K562 (cell line): ENCODE measurements around the gene LGI4. TPM values are rescaled to one million over a fixed set of nuclear protein-coding genes. Genes with fewer than 3 reads are reported as not detected.

Experiments used
- ATAC-seq: fragments of 200-7000 bp; cut with Tn5 transposase; 3 replicates; pipeline ENCODE4 v1.9.1; 2020; ENCODE audit warnings: moderate library complexity
- BruUV-seq: library from RNA; stranded (reverse); fragments of 400-500 nt; replicated peaks from 2 replicates; lab custom pipeline; 2021; lab: Mats Ljungman, UMichigan
- CTCF ChIA-PET: fragments of 300-600 bp; formaldehyde crosslinking; extraction: SDS; loops from one replicate; lab custom pipeline; 2021; ENCODE audit warnings: low intra/inter-chr PET ratio; lab: Yijun Ruan, JAX
- POLR2A ChIA-PET: fragments of 300-600, 350-650 bp; sonication (Branson Sonifier 250); formaldehyde crosslinking; extraction: SDS; loops from one replicate; lab custom pipeline; 2021; ENCODE audit warnings: antibody characterized with exemption, inconsistent platforms; lab: Yijun Ruan, JAX
- DNase-seq, 4 experiments: peaks; one replicate each; pipeline versions ENCODE4 v3.0.0 to v3.0.0-alpha.2; 2011 to 2018; ENCODE audit warnings: low spot score in 3 of 4, mixed read lengths in 3 of 4; ENCODE audit errors: extremely low read depth in 1 of 4
- FAIRE-seq: peaks from 2 replicates; lab custom pipeline; 2011; peaks lifted over from hg19 to GRCh38; lab: Jason Lieb, UNC
- H2AFZ ChIP-seq: 2 replicates; pipeline ENCODE4 v1.6.0; 2011; ENCODE audit warnings: low read depth, low read length, control low read depth, inconsistent platforms
- H3K27ac ChIP-seq: fragments of 200-600 bp; 3 replicates; pipeline ENCODE4 v1.8.0; 2011; ENCODE audit warnings: low read depth, mild to moderate bottlenecking, control low read depth, inconsistent platforms, low read length, moderate library complexity, mixed read lengths; ENCODE audit errors: extremely low read depth
- H3K27me3 ChIP-seq, 2 experiments: fragments of 300-600 bp in 1 of 2; 2 replicates in 1 of 2; 3 replicates in 1 of 2; pipeline versions ENCODE4 v1.6.0 to v1.8.0; 2011; ENCODE audit warnings: inconsistent platforms in 2 of 2, low read length in 2 of 2, mild to moderate bottlenecking in 1 of 2, mixed read lengths in 1 of 2, moderate library complexity in 1 of 2; ENCODE audit not compliant: control insufficient read depth in 2 of 2, insufficient read depth in 2 of 2
- H3K36me3 ChIP-seq: fragments of 300-600 bp; 3 replicates; pipeline ENCODE4 v1.8.0; 2011; ENCODE audit warnings: mild to moderate bottlenecking, low read length, inconsistent platforms; ENCODE audit not compliant: control insufficient read depth, insufficient read depth
- H3K4me1 ChIP-seq, 2 experiments: fragments of 200-600 bp in 1 of 2; replicated peaks in 1 of 2; 2 replicates in 1 of 2; 3 replicates in 1 of 2; pipeline versions ENCODE4 v1.5.1 to v1.8.0; 2011; ENCODE audit warnings: inconsistent platforms in 2 of 2, low read length in 2 of 2, mild to moderate bottlenecking in 1 of 2, mixed read lengths in 1 of 2, moderate library complexity in 1 of 2; ENCODE audit not compliant: control insufficient read depth in 2 of 2, insufficient read depth in 2 of 2
- H3K4me2 ChIP-seq: 2 replicates; pipeline ENCODE4 v1.6.1; 2011; ENCODE audit warnings: low read length, control low read depth, inconsistent platforms, mixed read lengths; ENCODE audit not compliant: insufficient read depth
- H3K4me3 ChIP-seq: fragments of 200-600 bp; sonication (generic), shearing (Covaris generic); 2 replicates; pipeline ENCODE4 v1.5.1; 2016; ENCODE audit warnings: control low read depth, inconsistent platforms
- H3K79me2 ChIP-seq: fragments of 200-600 bp; 3 replicates; pipeline ENCODE4 v1.8.0; 2011; ENCODE audit warnings: low read length, inconsistent platforms; ENCODE audit not compliant: control insufficient read depth, insufficient read depth
- H3K9ac ChIP-seq, 2 experiments: 2 replicates each; pipeline versions ENCODE4 v1.6.0 to v1.6.1; 2011; ENCODE audit warnings: low read depth in 2 of 2, low read length in 2 of 2, control low read depth in 1 of 2, inconsistent platforms in 1 of 2, mild to moderate bottlenecking in 1 of 2, mixed read lengths in 1 of 2; ENCODE audit not compliant: insufficient read depth in 1 of 2
- H3K9me1 ChIP-seq: one replicate; pipeline ENCODE4 v1.6.0; 2011; ENCODE audit warnings: inconsistent platforms, mild to moderate bottlenecking, low read length, moderate library complexity; ENCODE audit not compliant: control insufficient read depth, insufficient read depth
- H3K9me3 ChIP-seq: replicated peaks from 2 replicates; pipeline ENCODE4 v1.5.1; 2011; ENCODE audit warnings: low read depth, low read length, inconsistent platforms; ENCODE audit not compliant: control insufficient read depth, insufficient read depth
- H4K20me1 ChIP-seq: replicated peaks from 2 replicates; pipeline ENCODE4 v1.6.1; 2011; ENCODE audit warnings: low read length, inconsistent platforms, mixed read lengths; ENCODE audit not compliant: control insufficient read depth, insufficient read depth
- MCM3 ChIP-seq: fragments of 450-650 bp; IDR thresholded peaks from 2 replicates; pipeline ENCODE4 v1.6.1; 2016
- MED1 ChIP-seq: sonication (generic); formaldehyde crosslinking; IDR thresholded peaks from 2 replicates; pipeline ENCODE4 v1.8.1; 2023; ENCODE audit warnings: missing genetic modification reagents, borderline replicate concordance
- TAF1 ChIP-seq: IDR thresholded peaks from 2 replicates; pipeline ENCODE4 v1.6.1; 2011; ENCODE audit warnings: mild to moderate bottlenecking, low read length, moderate library complexity; ENCODE audit not compliant: insufficient read depth, control insufficient read depth, severe bottlenecking; ENCODE audit errors: extremely low read depth
- XRCC5 ChIP-seq: fragments of 200-400 bp; formaldehyde crosslinking; IDR thresholded peaks from 2 replicates; pipeline ENCODE4 v1.6.1; 2017; ENCODE audit warnings: low read depth, mild to moderate bottlenecking, low read length
- ZNF124 ChIP-seq: sonication (generic); formaldehyde crosslinking; IDR thresholded peaks from 2 replicates; pipeline ENCODE4 v1.8.1; 2022; ENCODE audit warnings: missing genetic modification reagents
- WGBS: fragments of 100-300 bp; shearing (Covaris generic); methylation state at CpG from one replicate; pipeline ENCODE4 v1.1.6; 2016; ENCODE audit warnings: low coverage, mixed read lengths; ENCODE audit not compliant: insufficient coverage; ENCODE audit errors: missing lambda C conversion rate; 5-methylcytosine and 5-hydroxymethylcytosine counted together
- in situ Hi-C: fragments of 300-500 bp; cut with MboI; formaldehyde crosslinking; loops from 4 replicates; pipeline ENCODE4 v1.15.0; 2018; ENCODE audit warnings: inconsistent platforms, mixed read lengths
- intact Hi-C: fragments of 100-400 bp; cut with micrococcal nuclease; formaldehyde crosslinking; loops from 2 replicates; pipeline ENCODE4 v1.14.2; 2022
- polyA plus RNA-seq, 8 experiments: library from polyadenylated mRNA; depleted of rRNA in 4 of 8; stranded (reverse) in 5 of 8; unstranded in 3 of 8; fragments of >200 nt; fragmentation: Nextera tagmentation in 2 of 8; fragmentation: Illumina TruSeq in 1 of 8; extraction: Ambion mirVana in 2 of 8; extraction: Trizol in 1 of 8; gene quantifications; 2 replicates each; pipeline versions ENCODE4 v1.2.1 to v1.2.3, GENCODE V29; 2011 to 2014; ENCODE audit warnings: inconsistent platforms in 1 of 8, missing spikeins in 1 of 8
- total RNA-seq, 7 experiments: library from RNA; depleted of rRNA in 6 of 7; stranded (reverse); fragments of >200 nt in 6 of 7; fragmentation: Illumina TruSeq in 2 of 7; extraction: Trizol in 2 of 7; gene quantifications; 2 replicates each; pipeline versions ENCODE4 v1.2.1 to v1.2.3, GENCODE V29; 2011 to 2021; ENCODE audit warnings: low replicate concordance in 1 of 7
- TF ChIP-seq, protein P1 (sequence below): sonication (generic); formaldehyde crosslinking; IDR thresholded peaks from 2 replicates; pipeline ENCODE4 v1.8.0; 2022; ENCODE audit warnings: mild to moderate bottlenecking, missing genetic modification reagents
- TF ChIP-seq, protein P2 (sequence below), 2 experiments: IDR thresholded peaks; 2 replicates each; pipeline ENCODE4 v1.6.1; 2011; ENCODE audit warnings: borderline replicate concordance in 1 of 2, control low read depth in 1 of 2, low read depth in 1 of 2, low read length in 1 of 2, mild to moderate bottlenecking in 1 of 2, mixed read lengths in 1 of 2, moderate library complexity in 1 of 2; ENCODE audit not compliant: insufficient read depth in 1 of 2, insufficient read length in 1 of 2, poor library complexity in 1 of 2, severe bottlenecking in 1 of 2; ENCODE audit errors: extremely low read depth in 1 of 2

Gene LGI4
- total and polyA plus RNA-seq, 9 of the 15 experiments (the other 6 are each of a cell fraction or from before 2014, with no cell fraction given) = 0.14 to 0.30 (median 0.24) TPM; not detected in 4

DNA sequence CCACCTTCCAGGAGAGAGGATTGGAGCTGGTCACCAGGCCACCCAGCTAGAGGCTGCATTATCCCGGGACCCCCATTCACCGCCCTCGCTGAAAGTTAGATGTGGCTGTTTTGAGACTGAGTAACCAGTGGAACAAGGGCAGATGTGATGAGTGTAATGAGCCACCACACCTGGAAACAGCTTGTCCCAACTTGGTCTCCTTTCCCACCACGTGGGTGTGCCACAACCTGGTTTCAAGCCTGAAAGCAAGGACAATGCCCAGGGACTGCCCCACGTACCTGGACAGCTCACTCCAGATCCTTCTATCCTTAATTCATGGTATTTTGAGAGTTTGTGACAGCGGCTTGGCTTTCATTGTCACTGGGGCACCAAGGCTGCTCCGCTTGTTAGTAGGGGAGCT is 7.0 kb downstream of the LGI4 start:
- peak overlapping the region in 1 of 2 experiments; percentile 26; a peak in 1 of 4 replicates for H3K9ac ChIP-seq
- no peaks in the 10 kb centered on the region for H3K79me2 ChIP-seq
- TF ChIP-seq, protein P1, sequence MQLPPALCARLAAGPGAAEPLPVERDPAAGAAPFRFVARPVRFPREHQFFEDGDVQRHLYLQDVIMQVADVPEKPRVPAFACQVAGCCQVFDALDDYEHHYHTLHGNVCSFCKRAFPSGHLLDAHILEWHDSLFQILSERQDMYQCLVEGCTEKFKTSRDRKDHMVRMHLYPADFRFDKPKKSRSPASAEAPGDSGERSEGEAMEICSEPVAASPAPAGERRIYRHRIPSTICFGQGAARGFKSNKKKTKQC (CRISPR knock-in tag) = 0 out of 2 replicates have a peak, but pooled peaks have one; percentile 30
- TF ChIP-seq, protein P2, sequence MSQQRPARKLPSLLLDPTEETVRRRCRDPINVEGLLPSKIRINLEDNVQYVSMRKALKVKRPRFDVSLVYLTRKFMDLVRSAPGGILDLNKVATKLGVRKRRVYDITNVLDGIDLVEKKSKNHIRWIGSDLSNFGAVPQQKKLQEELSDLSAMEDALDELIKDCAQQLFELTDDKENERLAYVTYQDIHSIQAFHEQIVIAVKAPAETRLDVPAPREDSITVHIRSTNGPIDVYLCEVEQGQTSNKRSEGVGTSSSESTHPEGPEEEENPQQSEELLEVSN (IDR thresholded peaks at IDR 0.05; ENCODE audit: borderline replicate concordance in 1 of 2, extremely low read depth in 1 of 2, insufficient read depth in 1 of 2, insufficient read length in 1 of 2, low read depth in 1 of 2, low read length in 1 of 2, poor library complexity in 1 of 2, severe bottlenecking in 1 of 2) = no peak
- TF ChIP-seq ZNF124 (CRISPR knock-in tag) (no peak), XRCC5 (no peak), MED1 (CRISPR knock-in tag) (no peak), TAF1 (no peak), MCM3 (no peak)
- intact Hi-C loops (no loop called here), in situ Hi-C loops (loop anchor here (5.0 kb wide), 1 partner anchor 61 kb away; no protein-coding TSS in a partner anchor)
- H3K9me3 ChIP-seq = no peaks in the 10 kb centered on the region
- H3K4me2 ChIP-seq = no peak overlapping the region
- H2AFZ ChIP-seq = no peak overlapping the region
- no peaks in the 10 kb centered on the region for H3K9me1 ChIP-seq
- FAIRE-seq (no peak), ATAC-seq (no peak), DNase-seq (no peak)
- no peak overlapping the region for H3K4me3 ChIP-seq
- 33% methylated on average over 7 of the region's 7 CpGs for WGBS
- no peak overlapping the region for H3K27ac ChIP-seq
- ChIA-PET POLR2A (interaction anchor here (1.1 kb wide), 1 partner anchor 61 kb away, joined by 3 read pairs; no protein-coding TSS in a partner anchor), CTCF (no interaction called here)
- H3K36me3 ChIP-seq = no peaks in the 10 kb centered on the region
- H3K27me3 ChIP-seq = peaks cover 2 to 29% of the 10 kb centered on the region in 2 experiments; a peak in 3 of 5 replicates
- BruUV-seq = no TSS peak
- no peaks in the 10 kb centered on the region for H4K20me1 ChIP-seq
- peaks cover 8 to 34% of the 10 kb centered on the region in 2 experiments; a peak in 4 of 5 replicates for H3K4me1 ChIP-seq
